ENCODE data around the gene OR5L2.
"Not testable (repeated sequence)": the region's sequence is repeated elsewhere in the genome, so short reads cannot be mapped to it uniquely, and the experiment has no call there.

The OR5L2 gene

GRCh38 chr11:55826919-55827318, at the start of gene OR5L2:
Gene OR5L2, plus strand, starts transcription at chr11:55827219. Its CDS starts 0 bp downstream, at chr11:55827219.
- DNase-seq: no peak

GRCh38 chr11:55791606-55792005, 35.4 kb upstream of the OR5L2 start:
- DNase-seq: no peak

- DNase-seq: no peak
These were observed 33.7 kb upstream of the OR5L2 start for GRCh38 chr11:55793321-55793720.

GRCh38 chr11:55795256-55795655, 31.8 kb upstream of the OR5L2 start, which contains the start of gene OR5D14:
Gene OR5D14, plus strand, starts transcription at chr11:55795556. Its CDS starts 0 bp downstream, at chr11:55795556.
- DNase-seq: no peak

GRCh38 chr11:55806248-55806647, 20.8 kb upstream of the OR5L2 start:
- DNase-seq: no peak

- DNase-seq: no peak
These were observed 16.0 kb upstream of the OR5L2 start, which contains the start of gene OR5L1 for GRCh38 chr11:55811067-55811466. Gene OR5L1, plus strand, starts transcription at chr11:55811367. Its CDS starts 100 bp downstream, at chr11:55811467.

- no peak for DNase-seq
These were observed 7.7 kb upstream of the OR5L2 start, which contains the start of gene OR5D18 for GRCh38 chr11:55819330-55819729. Gene OR5D18, plus strand, starts transcription at chr11:55819630. Its CDS starts 0 bp downstream, at chr11:55819630.

GRCh38 chr11:55838452-55838851, 11.4 kb downstream of the OR5L2 start, which contains the start of gene OR5D16:
Gene OR5D16, plus strand, starts transcription at chr11:55838752. Its CDS starts 0 bp downstream, at chr11:55838752.
- no peak for DNase-seq

GRCh38 chr11:55847453-55847852, 20.4 kb downstream of the OR5L2 start:
- no peak for DNase-seq

GRCh38 chr11:55849037-55849436, 22.0 kb downstream of the OR5L2 start:
- no peak for DNase-seq

GRCh38 chr11:55852141-55852540, 25.1 kb downstream of the OR5L2 start:
- DNase-seq: no peak

- no peak for DNase-seq
These were observed 27.7 kb downstream of the OR5L2 start for GRCh38 chr11:55854704-55855103.

- DNase-seq: not testable (repeated sequence)
These were observed 40.3 kb downstream of the OR5L2 start for GRCh38 chr11:55867354-55867753.

- peak; percentile 25 to 44 for DNase-seq
These were observed 45.7 kb downstream of the OR5L2 start for GRCh38 chr11:55872731-55873130.

- peak; percentile 80 for DNase-seq
These were observed 46.1 kb downstream of the OR5L2 start for GRCh38 chr11:55873146-55873545.

All from NCI-H1930 (cell line).